Neuronal stem cell (in vitro differentiated cells): ENCODE results near the gene TMEM250.

Experiments used
- DNase-seq: peaks from one replicate; pipeline ENCODE4 v3.0.0-alpha.2; 2013; ENCODE audit warnings: low spot score
- H2AFZ ChIP-seq: one replicate; pipeline ENCODE4 v1.6.1; 2013; ENCODE audit warnings: mild to moderate bottlenecking, low read length, inconsistent platforms
- H2AK5ac ChIP-seq: 2 replicates; pipeline ENCODE4 v1.6.1; 2013; ENCODE audit warnings: low read depth, mild to moderate bottlenecking, inconsistent platforms, low read length, moderate library complexity, mixed read lengths
- H2BK120ac ChIP-seq: 2 replicates; pipeline ENCODE4 v1.6.1; 2013; ENCODE audit warnings: low read depth, mild to moderate bottlenecking, inconsistent platforms, low read length, moderate library complexity, mixed read lengths
- H2BK12ac ChIP-seq: one replicate; pipeline ENCODE4 v1.6.1; 2013; ENCODE audit warnings: low read length, inconsistent platforms
- H2BK15ac ChIP-seq: 2 replicates; pipeline ENCODE4 v1.6.1; 2013; ENCODE audit warnings: mild to moderate bottlenecking, low read length, inconsistent platforms, mixed read lengths
- H2BK5ac ChIP-seq: one replicate; pipeline ENCODE4 v1.6.1; 2013; ENCODE audit warnings: inconsistent platforms, mild to moderate bottlenecking, low read length, moderate library complexity
- H3K14ac ChIP-seq: one replicate; pipeline ENCODE4 v1.6.1; 2013; ENCODE audit warnings: low read length, inconsistent platforms
- H3K18ac ChIP-seq: 2 replicates; pipeline ENCODE4 v1.6.1; 2013; ENCODE audit warnings: low read length, inconsistent platforms
- H3K23ac ChIP-seq: 2 replicates; pipeline ENCODE4 v1.6.1; 2013; ENCODE audit warnings: low read depth, mild to moderate bottlenecking, mixed read lengths, low read length, inconsistent platforms; ENCODE audit not compliant: poor library complexity
- H3K27ac ChIP-seq: replicated peaks from 3 replicates; pipeline ENCODE4 v1.5.1; 2013; ENCODE audit warnings: low read length, inconsistent platforms
- H3K27me3 ChIP-seq, 3 experiments: 2 replicates each; pipeline ENCODE4 v1.6.1; 2013; ENCODE audit warnings: low read length in 3 of 3, mild to moderate bottlenecking in 2 of 3, inconsistent platforms in 1 of 3, low read depth in 1 of 3, mixed read lengths in 1 of 3, moderate library complexity in 1 of 3; ENCODE audit not compliant: control insufficient read depth in 3 of 3, insufficient read depth in 3 of 3
- H3K36me3 ChIP-seq, 2 donors: replicated peaks in 1 of 2; 2 replicates each; pipeline ENCODE4 v1.6.1; 2013; ENCODE audit warnings: low read length in 2 of 2; ENCODE audit not compliant: control insufficient read depth in 2 of 2, insufficient read depth in 2 of 2
- H3K4ac ChIP-seq: 2 replicates; pipeline ENCODE4 v1.6.1; 2013; ENCODE audit warnings: inconsistent platforms, mild to moderate bottlenecking, low read length, moderate library complexity
- H3K4me1 ChIP-seq, 2 donors: 1 replicate in 1 of 2; 2 replicates in 1 of 2; pipeline ENCODE4 v1.6.1; 2013; ENCODE audit warnings: low read length in 2 of 2, low read depth in 1 of 2; ENCODE audit not compliant: control insufficient read depth in 2 of 2, insufficient read depth in 1 of 2
- H3K4me2 ChIP-seq: one replicate; pipeline ENCODE4 v1.6.1; 2013; ENCODE audit warnings: mild to moderate bottlenecking, low read length, inconsistent platforms; ENCODE audit not compliant: insufficient read depth, poor library complexity, severe bottlenecking
- H3K4me3 ChIP-seq, 2 donors: 2 replicates each; pipeline ENCODE4 v1.5.1; 2013; ENCODE audit warnings: low read length in 2 of 2, mild to moderate bottlenecking in 2 of 2, inconsistent platforms in 1 of 2, moderate library complexity in 1 of 2
- H3K79me1 ChIP-seq: one replicate; pipeline ENCODE4 v1.6.1; 2013; ENCODE audit warnings: low read depth, mild to moderate bottlenecking, inconsistent platforms, low read length, moderate library complexity
- H3K9ac ChIP-seq: one replicate; pipeline ENCODE4 v1.6.1; 2013; ENCODE audit warnings: mild to moderate bottlenecking, low read depth, low read length, inconsistent platforms; ENCODE audit not compliant: poor library complexity
- H3K9me3 ChIP-seq, 2 donors: replicated peaks in 1 of 2; 2 replicates each; pipeline versions ENCODE3 to v1.6.1; 2013; ENCODE audit warnings: low read length in 2 of 2, mild to moderate bottlenecking in 2 of 2, inconsistent platforms in 1 of 2, low read depth in 1 of 2, mixed read lengths in 1 of 2, moderate library complexity in 1 of 2; ENCODE audit not compliant: control insufficient read depth in 2 of 2, insufficient read depth in 1 of 2
- H4K8ac ChIP-seq: one replicate; pipeline ENCODE4 v1.6.1; 2013; ENCODE audit warnings: low read depth, mild to moderate bottlenecking, inconsistent platforms, low read length, moderate library complexity
- H4K91ac ChIP-seq: one replicate; pipeline ENCODE4 v1.6.1; 2013; ENCODE audit warnings: low read length, low read depth, mild to moderate bottlenecking, inconsistent platforms; ENCODE audit not compliant: poor library complexity
- WGBS, 2 donors: extraction: QIAGEN DNeasy Blood & Tissue Kit; methylation state at CpG; one replicate each; pipeline ENCODE4 v1.1.7; 2013; ENCODE audit warnings: missing lambda C conversion rate in 2 of 2, mixed read lengths in 1 of 2; ENCODE audit not compliant: insufficient read length in 2 of 2, insufficient replicate concordance in 1 of 2; ENCODE audit errors: extremely low coverage in 2 of 2; 5-methylcytosine and 5-hydroxymethylcytosine counted together

Gene TMEM250

DNA sequence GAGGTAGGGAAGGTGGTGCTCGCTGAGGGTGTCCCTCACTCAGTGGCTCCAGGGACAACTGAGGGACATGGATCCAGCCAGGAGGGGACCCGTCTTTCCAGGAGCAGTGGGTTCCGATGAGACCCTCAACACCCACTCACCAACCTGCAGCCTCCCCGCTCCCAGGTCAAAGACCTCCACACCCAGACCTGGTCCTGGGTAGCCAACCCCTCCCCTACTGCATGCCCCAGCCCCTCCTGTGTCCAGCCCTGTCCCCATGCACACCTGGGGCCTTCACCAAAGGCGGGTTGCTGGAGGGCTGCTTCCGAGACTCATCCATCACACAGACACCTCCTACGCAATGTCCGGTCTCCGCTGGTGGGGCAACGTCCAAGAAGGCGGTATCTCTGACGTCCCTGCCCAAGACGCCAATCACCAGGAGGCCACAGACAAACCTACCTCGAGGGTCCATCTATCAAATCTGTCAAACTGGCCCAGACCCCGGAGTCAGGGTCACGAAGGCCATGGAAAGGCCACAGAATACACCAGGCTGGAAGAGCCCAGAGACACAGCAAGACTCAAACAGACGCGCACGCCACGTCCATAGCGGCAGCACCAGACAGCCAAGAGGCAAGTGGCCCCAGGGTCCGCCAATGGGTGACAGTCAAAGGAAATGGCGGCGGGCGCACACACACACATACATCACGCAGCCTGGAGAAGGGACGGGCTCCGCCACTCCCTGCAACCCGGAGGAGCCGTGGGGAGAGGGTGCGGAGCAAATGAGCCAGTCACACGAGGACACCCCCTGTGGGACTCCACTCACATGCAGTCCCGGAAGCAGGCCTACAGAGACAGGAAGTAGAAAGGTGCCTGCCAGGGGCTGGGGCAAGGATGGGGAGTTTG is 34.4 kb downstream of the TMEM250 start:
- Histone ChIP-seq H3K4me1 (no peaks in the 10 kb centered on the region), H2BK12ac (peak overlapping the region; percentile 73), H2AFZ (no peak overlapping the region), H3K36me3 (peaks cover 0 to 1% of the 10 kb centered on the region in 2 donors), H3K4me2 (no peak overlapping the region), H3K27ac (no peak overlapping the region), H2AK5ac (no peak overlapping the region), H3K9ac (no peak overlapping the region), H4K91ac (no peak overlapping the region), H2BK5ac (no peak overlapping the region), H3K4ac (no peak overlapping the region), H3K9me3 (no peaks in the 10 kb centered on the region), H3K27me3 (no peaks in the 10 kb centered on the region), H3K23ac (peak overlapping the region; percentile 22), H3K14ac (peak overlapping the region; percentile 38), H2BK120ac (peak overlapping the region; percentile 54), H4K8ac (no peak overlapping the region), H3K18ac (no peak overlapping the region), H3K79me1 (peaks cover 9% of the 10 kb centered on the region), H3K4me3 (peak overlapping the region in 1 of 2 donors; percentile 21), H2BK15ac (no peak overlapping the region)
- DNase-seq = no peak
- WGBS, 2 donors = no CpG with 5 or more reads among the region's 33 CpGs

DNA sequence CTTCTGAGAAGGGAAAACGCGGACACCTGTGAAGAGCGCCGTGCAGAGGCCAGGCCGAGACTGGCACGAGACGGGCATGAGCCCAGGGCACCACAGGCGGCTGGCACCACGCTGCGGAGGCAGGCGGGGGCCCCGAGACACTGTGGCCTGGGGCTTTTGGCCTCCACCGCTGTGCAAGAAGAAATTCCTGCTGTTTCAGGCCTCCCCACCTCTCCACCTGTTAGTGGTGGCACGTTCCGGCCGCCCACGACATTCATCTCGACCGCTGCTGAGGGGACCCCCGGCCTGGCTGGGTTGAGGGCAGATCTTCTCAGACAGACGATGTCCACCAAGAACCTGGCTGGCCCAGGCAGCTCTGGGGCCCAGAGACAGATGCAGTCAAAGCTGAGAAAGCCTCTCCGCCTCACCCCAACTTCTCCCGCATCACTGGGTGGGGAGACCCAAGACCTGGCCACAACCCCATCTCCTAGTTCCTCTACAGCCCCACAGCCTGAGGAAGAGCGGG is 35.1 kb downstream of the TMEM250 start:
- Histone ChIP-seq H3K4me1 (no peaks in the 10 kb centered on the region), H3K27ac (no peak overlapping the region), H3K27me3 (no peaks in the 10 kb centered on the region), H2AFZ (no peak overlapping the region), H3K14ac (peak overlapping the region; percentile 38), H3K23ac (peak overlapping the region; percentile 22), H2BK15ac (no peak overlapping the region), H3K9ac (no peak overlapping the region), H3K79me1 (peaks cover 9% of the 10 kb centered on the region), H2BK12ac (peak overlapping the region; percentile 73), H4K91ac (no peak overlapping the region), H3K4me2 (no peak overlapping the region), H2BK5ac (no peak overlapping the region), H4K8ac (peak overlapping the region; percentile 17), H3K4ac (no peak overlapping the region), H2BK120ac (peak overlapping the region; percentile 54), H3K4me3 (peak overlapping the region in 1 of 2 donors; percentile 21), H2AK5ac (no peak overlapping the region), H3K36me3 (peaks cover 0 to 1% of the 10 kb centered on the region in 2 donors), H3K18ac (peak overlapping the region; percentile 11), H3K9me3 (no peaks in the 10 kb centered on the region)
- WGBS, 2 donors = no CpG with 5 or more reads among the region's 24 CpGs
- no peak for DNase-seq

DNA sequence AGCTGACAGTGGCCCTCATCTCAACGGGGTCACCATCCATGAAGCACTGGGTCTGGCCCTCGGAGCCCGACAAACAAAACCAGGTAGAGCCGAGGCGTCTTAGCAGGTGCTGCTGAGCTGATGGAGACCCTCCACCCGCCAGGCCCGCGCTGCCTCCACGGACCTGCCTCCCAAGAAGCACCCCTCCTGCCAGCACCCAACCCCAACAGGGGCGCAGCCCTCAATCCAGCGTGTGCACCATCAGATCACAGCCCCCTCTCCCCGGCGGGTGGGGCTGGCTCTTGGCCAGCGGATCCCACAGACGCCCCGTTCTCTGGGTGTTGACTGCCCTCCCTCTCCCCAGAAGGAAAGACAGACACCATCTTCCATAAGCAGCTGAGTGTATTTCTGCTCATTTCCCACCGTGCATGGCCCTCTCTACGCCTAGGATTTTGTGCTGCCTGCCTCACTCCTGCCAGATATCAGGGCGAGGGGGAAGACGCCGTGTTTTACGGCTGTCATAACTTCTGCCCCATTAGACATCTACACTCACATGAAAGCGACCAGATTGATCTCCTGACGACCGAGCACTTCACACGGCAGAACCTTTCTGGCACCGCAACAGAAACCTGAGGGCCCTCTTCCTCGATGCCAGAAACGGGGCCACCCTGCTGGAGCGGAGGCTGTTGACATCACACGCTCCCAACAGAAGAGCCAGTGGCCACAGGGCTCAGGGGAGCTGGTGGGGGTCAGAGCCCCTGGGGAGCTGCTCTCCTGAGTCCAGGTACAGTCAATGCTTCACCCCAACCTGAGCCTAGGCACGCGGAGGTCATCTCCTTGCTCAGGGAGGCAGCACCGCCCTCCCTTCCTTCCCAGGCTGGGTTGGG is 35.9 kb downstream of the TMEM250 start:
- no peak overlapping the region for H4K8ac ChIP-seq
- no CpG with 5 or more reads among the region's 34 CpGs for WGBS, 2 donors
- H3K18ac ChIP-seq = peak overlapping the region; percentile 38
- H3K9ac ChIP-seq = no peak overlapping the region
- H3K23ac ChIP-seq = peak overlapping the region; percentile 43
- no peak overlapping the region for H2AFZ ChIP-seq
- no peak overlapping the region for H3K14ac ChIP-seq
- H4K91ac ChIP-seq = no peak overlapping the region
- H2BK120ac ChIP-seq = peak overlapping the region; percentile 54
- no peak overlapping the region for H2BK5ac ChIP-seq
- H3K4me2 ChIP-seq = no peak overlapping the region
- no peak overlapping the region for H3K4me3 ChIP-seq
- H3K79me1 ChIP-seq = peaks cover 9% of the 10 kb centered on the region
- no peak overlapping the region for H2BK15ac ChIP-seq
- H2AK5ac ChIP-seq = peak overlapping the region; percentile 18
- peaks cover 0 to 1% of the 10 kb centered on the region in 2 donors for H3K36me3 ChIP-seq
- no peaks in the 10 kb centered on the region for H3K27me3 ChIP-seq
- H3K4ac ChIP-seq = no peak overlapping the region
- no peaks in the 10 kb centered on the region for H3K9me3 ChIP-seq
- no peaks in the 10 kb centered on the region for H3K4me1 ChIP-seq
- H2BK12ac ChIP-seq = peak overlapping the region; percentile 10
- no peak for DNase-seq
- H3K27ac ChIP-seq = no peak overlapping the region
